HepG2 (cell line): ENCODE data around the gene CSTB. TPM values are rescaled to one million over a fixed set of nuclear protein-coding genes. Genes with fewer than 3 reads are reported as not detected.
A peak's percentile ranks its signal among the peaks of the same experiment; 100 is the strongest.

Experiments
- AGO1 ChIP-seq: fragments of 200-400 bp; formaldehyde crosslinking; IDR thresholded peaks from 2 replicates; pipeline ENCODE4 v1.6.1; 2017; ENCODE audit warnings: mild to moderate bottlenecking, low read depth, low read length, moderate library complexity; ENCODE audit not compliant: poor library complexity, severe bottlenecking
- ARNT ChIP-seq: fragments of 450-650 bp; IDR thresholded peaks from 2 replicates; pipeline ENCODE4 v1.6.1; 2017
- EZH2 ChIP-seq: conservative IDR thresholded peaks from 2 replicates; pipeline ENCODE4 v1.6.1; 2012; ENCODE audit warnings: mild to moderate bottlenecking, low read depth, low read length, moderate library complexity
- HNRNPL ChIP-seq: fragments of 200-400 bp; formaldehyde crosslinking; IDR thresholded peaks from 2 replicates; pipeline ENCODE4 v1.6.1; 2017; ENCODE audit warnings: mild to moderate bottlenecking, low read depth, low read length
- KLF13 ChIP-seq: sonication (generic); formaldehyde crosslinking; IDR thresholded peaks from 2 replicates; pipeline ENCODE4 v1.4.0; 2020; ENCODE audit warnings: mild to moderate bottlenecking, missing genetic modification reagents
- MIXL1 ChIP-seq: IDR thresholded peaks from 2 replicates; pipeline ENCODE4 v1.6.1; 2016
- MLLT10 ChIP-seq: sonication (generic); formaldehyde crosslinking; IDR thresholded peaks from 2 replicates; pipeline ENCODE4 v1.4.0; 2020; ENCODE audit warnings: missing genetic modification reagents
- PAF1 ChIP-seq: IDR thresholded peaks from 2 replicates; pipeline ENCODE4 v1.6.1; 2016; ENCODE audit warnings: missing genetic modification reagents, missing compliant biosample characterization
- RBFOX2 ChIP-seq: fragments of 200-400 bp; formaldehyde crosslinking; IDR thresholded peaks from 2 replicates; pipeline ENCODE4 v1.6.1; 2017; ENCODE audit warnings: low read depth, mild to moderate bottlenecking, low read length
- SP5 ChIP-seq: IDR thresholded peaks from 2 replicates; pipeline ENCODE4 v1.6.1; 2016; ENCODE audit warnings: low read depth, borderline replicate concordance
- ZFX ChIP-seq: sonication (generic); formaldehyde crosslinking; IDR thresholded peaks from 2 replicates; pipeline ENCODE4 v1.4.0; 2020; ENCODE audit warnings: mild to moderate bottlenecking, low read depth, missing genetic modification reagents, moderate library complexity
- ZKSCAN5 ChIP-seq: sonication (generic); formaldehyde crosslinking; IDR thresholded peaks from 2 replicates; pipeline ENCODE4 v1.5.1; 2020; ENCODE audit warnings: mild to moderate bottlenecking, missing genetic modification reagents
- ZNF354B ChIP-seq: sonication (generic); formaldehyde crosslinking; IDR thresholded peaks from 2 replicates; pipeline ENCODE4 v1.8.0; 2022; ENCODE audit warnings: mild to moderate bottlenecking, missing genetic modification reagents
- ZNF441 ChIP-seq: sonication (generic); formaldehyde crosslinking; IDR thresholded peaks from 2 replicates; pipeline ENCODE4 v1.7.0; 2021; ENCODE audit warnings: missing genetic modification reagents, borderline replicate concordance
- ZNF496 ChIP-seq: sonication (generic); formaldehyde crosslinking; IDR thresholded peaks from 2 replicates; pipeline ENCODE4 v1.8.1; 2023; ENCODE audit warnings: mild to moderate bottlenecking, moderate library complexity, missing genetic modification reagents; ENCODE audit not compliant: insufficient replicate concordance
- ZNF704 ChIP-seq: sonication (generic); formaldehyde crosslinking; IDR thresholded peaks from 2 replicates; pipeline ENCODE4 v1.8.1; 2023; ENCODE audit warnings: mild to moderate bottlenecking, inconsistent platforms, moderate library complexity, missing genetic modification reagents, borderline replicate concordance
- ZNF776 ChIP-seq: sonication (generic); formaldehyde crosslinking; IDR thresholded peaks from 2 replicates; pipeline ENCODE4 v1.4.0; 2020; ENCODE audit warnings: mild to moderate bottlenecking, missing genetic modification reagents
- ZNF781 ChIP-seq: sonication (generic); formaldehyde crosslinking; IDR thresholded peaks from 2 replicates; pipeline ENCODE4 v1.5.1; 2020; ENCODE audit warnings: borderline replicate concordance, mild to moderate bottlenecking, missing genetic modification reagents; ENCODE audit errors: not compliant biosample characterization
- ZSCAN29 ChIP-seq: sonication (generic); formaldehyde crosslinking; conservative IDR thresholded peaks from 2 replicates; pipeline ENCODE4 v1.4.0; 2020; ENCODE audit warnings: mild to moderate bottlenecking, missing genetic modification reagents
- polyA plus RNA-seq, 8 experiments: library from polyadenylated mRNA; depleted of rRNA in 3 of 8; stranded (reverse) in 7 of 8; unstranded in 1 of 8; fragments of >200 nt; fragmentation: Illumina TruSeq in 4 of 8; extraction: Trizol in 4 of 8; gene quantifications; 2 replicates each; pipeline versions ENCODE4 v1.2.1 to v1.2.3, GENCODE V29; 2011 to 2016; ENCODE audit warnings: low read depth in 4 of 8, missing spikeins in 1 of 8, mixed read lengths in 1 of 8; ENCODE audit not compliant: insufficient read depth in 1 of 8
- total RNA-seq, 5 experiments: library from RNA; depleted of rRNA; stranded (reverse); fragments of >200 nt; fragmentation: Illumina TruSeq; extraction: Trizol; gene quantifications; 2 replicates each; pipeline ENCODE4 v1.2.3, GENCODE V29; 2016; ENCODE audit warnings: low read depth in 1 of 5
- TF ChIP-seq, protein P1 (sequence below): sonication (generic); formaldehyde crosslinking; IDR thresholded peaks from 2 replicates; pipeline ENCODE4 v1.8.0; 2022; ENCODE audit warnings: mild to moderate bottlenecking, missing genetic modification reagents, moderate library complexity
- TF ChIP-seq, protein P2 (sequence below): IDR thresholded peaks from 2 replicates; pipeline ENCODE4 v1.6.1; 2016; ENCODE audit warnings: missing compliant biosample characterization, missing genetic modification reagents, borderline replicate concordance
- TF ChIP-seq, protein P3 (sequence below): sonication (generic); formaldehyde crosslinking; IDR thresholded peaks from 2 replicates; pipeline ENCODE4 v1.4.0; 2020; ENCODE audit warnings: mild to moderate bottlenecking, missing genetic modification reagents
- TF ChIP-seq, protein P4 (sequence below): sonication (generic); formaldehyde crosslinking; IDR thresholded peaks from 2 replicates; pipeline ENCODE4 v1.4.0; 2020; ENCODE audit warnings: missing genetic modification reagents
- TF ChIP-seq, protein P5 (sequence below): sonication (generic); formaldehyde crosslinking; IDR thresholded peaks from 2 replicates; pipeline ENCODE4 v1.4.0; 2020; ENCODE audit warnings: missing genetic modification reagents

The CSTB gene
- total and polyA plus RNA-seq, 2 of the 13 experiments (the other 11 are each of a cell fraction or from before 2014, with no cell fraction given) = 11.7 to 94.1 TPM

DNA sequence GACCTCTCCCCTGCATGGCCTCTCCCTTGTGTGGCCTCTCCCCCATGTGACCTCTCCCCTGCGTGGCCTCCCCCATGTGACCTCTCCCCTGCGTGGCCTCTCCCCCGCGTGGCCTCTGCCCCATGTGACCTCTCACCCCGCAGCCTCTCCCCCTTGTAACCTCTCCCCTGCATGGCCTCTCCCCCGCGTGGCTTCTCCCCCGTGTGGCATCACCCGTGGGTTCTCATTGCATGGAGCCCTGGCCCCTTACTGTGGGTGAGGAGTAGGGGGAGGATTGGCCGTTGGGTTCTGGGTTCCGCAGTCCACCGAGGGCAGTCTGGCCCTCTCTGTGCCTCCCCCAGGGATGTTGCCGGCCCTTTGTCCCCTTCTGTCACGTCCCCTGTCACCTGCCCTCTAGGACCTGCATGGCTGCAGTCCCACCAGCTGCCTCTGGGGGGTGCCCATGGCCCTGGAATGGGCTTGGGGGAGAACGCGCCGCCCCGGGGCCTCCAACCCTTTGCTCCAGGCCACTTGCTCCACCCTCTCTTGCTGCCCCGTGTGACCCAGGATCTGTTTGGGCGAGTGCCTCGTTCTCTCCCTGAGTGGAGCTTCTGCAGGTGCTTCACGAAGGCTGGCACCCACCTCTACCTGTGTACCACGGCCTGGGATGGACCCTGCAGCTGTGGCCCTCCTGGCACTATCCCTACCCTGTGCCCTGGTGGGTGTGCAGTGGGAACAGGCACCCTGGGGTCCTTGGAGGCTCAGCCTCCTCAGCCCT lies 34.6 kb upstream of the CSTB start (continued):
- TF ChIP-seq HNRNPL (0 out of 2 replicates have a peak, but pooled peaks have one; percentile 53), ZNF441 (CRISPR knock-in tag) (no peak), MLLT10 (CRISPR knock-in tag) (no peak), RBFOX2 (0 out of 2 replicates have a peak, but pooled peaks have one; percentile 18), ZKSCAN5 (CRISPR knock-in tag) (no peak), ARNT (no peak), ZNF496 (CRISPR knock-in tag) (no peak), EZH2 (no peak), ZNF354B (CRISPR knock-in tag) (no peak), ZFX (CRISPR knock-in tag) (peak; percentile 56), ZSCAN29 (peak; percentile 74; the same call in 1 of the 2 replicates), KLF13 (CRISPR knock-in tag) (no peak), PAF1 (CRISPR knock-in tag) (no peak), AGO1 (peak; percentile 40), ZNF776 (CRISPR knock-in tag) (peak; percentile 46; the same call in 1 of the 2 replicates), ZNF704 (CRISPR knock-in tag) (no peak), ZNF781 (no peak), SP5 (CRISPR knock-in tag) (peak; percentile 81), MIXL1 (0 out of 2 replicates have a peak, but pooled peaks have one; percentile 21)
- TF ChIP-seq, protein P1, sequence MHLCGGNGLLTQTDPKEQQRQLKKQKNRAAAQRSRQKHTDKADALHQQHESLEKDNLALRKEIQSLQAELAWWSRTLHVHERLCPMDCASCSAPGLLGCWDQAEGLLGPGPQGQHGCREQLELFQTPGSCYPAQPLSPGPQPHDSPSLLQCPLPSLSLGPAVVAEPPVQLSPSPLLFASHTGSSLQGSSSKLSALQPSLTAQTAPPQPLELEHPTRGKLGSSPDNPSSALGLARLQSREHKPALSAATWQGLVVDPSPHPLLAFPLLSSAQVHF (CRISPR knock-in tag) = no peak
- TF ChIP-seq, protein P2, sequence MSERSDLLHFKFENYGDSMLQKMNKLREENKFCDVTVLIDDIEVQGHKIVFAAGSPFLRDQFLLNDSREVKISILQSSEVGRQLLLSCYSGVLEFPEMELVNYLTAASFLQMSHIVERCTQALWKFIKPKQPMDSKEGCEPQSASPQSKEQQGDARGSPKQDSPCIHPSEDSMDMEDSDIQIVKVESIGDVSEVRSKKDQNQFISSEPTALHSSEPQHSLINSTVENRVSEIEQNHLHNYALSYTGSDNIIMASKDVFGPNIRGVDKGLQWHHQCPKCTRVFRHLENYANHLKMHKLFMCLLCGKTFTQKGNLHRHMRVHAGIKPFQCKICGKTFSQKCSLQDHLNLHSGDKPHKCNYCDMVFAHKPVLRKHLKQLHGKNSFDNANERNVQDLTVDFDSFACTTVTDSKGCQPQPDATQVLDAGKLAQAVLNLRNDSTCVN = no peak
- TF ChIP-seq, protein P3, sequence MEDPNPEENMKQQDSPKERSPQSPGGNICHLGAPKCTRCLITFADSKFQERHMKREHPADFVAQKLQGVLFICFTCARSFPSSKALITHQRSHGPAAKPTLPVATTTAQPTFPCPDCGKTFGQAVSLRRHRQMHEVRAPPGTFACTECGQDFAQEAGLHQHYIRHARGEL (CRISPR knock-in tag) = no peak
- TF ChIP-seq, protein P4, sequence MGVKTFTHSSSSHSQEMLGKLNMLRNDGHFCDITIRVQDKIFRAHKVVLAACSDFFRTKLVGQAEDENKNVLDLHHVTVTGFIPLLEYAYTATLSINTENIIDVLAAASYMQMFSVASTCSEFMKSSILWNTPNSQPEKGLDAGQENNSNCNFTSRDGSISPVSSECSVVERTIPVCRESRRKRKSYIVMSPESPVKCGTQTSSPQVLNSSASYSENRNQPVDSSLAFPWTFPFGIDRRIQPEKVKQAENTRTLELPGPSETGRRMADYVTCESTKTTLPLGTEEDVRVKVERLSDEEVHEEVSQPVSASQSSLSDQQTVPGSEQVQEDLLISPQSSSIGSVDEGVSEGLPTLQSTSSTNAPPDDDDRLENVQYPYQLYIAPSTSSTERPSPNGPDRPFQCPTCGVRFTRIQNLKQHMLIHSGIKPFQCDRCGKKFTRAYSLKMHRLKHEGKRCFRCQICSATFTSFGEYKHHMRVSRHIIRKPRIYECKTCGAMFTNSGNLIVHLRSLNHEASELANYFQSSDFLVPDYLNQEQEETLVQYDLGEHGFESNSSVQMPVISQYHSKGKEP = no peak
- TF ChIP-seq, protein P5, sequence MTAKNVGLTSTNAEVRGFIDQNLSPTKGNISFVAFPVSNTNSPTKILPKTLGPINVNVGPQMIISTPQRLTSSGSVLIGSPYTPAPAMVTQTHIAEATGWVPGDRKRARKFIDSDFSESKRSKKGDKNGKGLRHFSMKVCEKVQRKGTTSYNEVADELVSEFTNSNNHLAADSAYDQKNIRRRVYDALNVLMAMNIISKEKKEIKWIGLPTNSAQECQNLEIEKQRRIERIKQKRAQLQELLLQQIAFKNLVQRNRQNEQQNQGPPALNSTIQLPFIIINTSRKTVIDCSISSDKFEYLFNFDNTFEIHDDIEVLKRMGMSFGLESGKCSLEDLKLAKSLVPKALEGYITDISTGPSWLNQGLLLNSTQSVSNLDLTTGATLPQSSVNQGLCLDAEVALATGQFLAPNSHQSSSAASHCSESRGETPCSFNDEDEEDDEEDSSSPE (CRISPR knock-in tag) = 0 out of 2 replicates have a peak, but pooled peaks have one; percentile 26
